ENCODE results near the gene ZNF524.

Gene ZNF524

GRCh38 chr19:55635856-55636440, 35.9 kb downstream of the ZNF524 start:
- no peaks in the 10 kb centered on the region for H3K9me3 Mint-ChIP-seq

GRCh38 chr19:55636723-55637122, 36.6 kb downstream of the ZNF524 start:
- Mint-ChIP-seq H3K27me3 (no peaks in the 10 kb centered on the region), H3K4me1 (peaks cover 65% of the 10 kb centered on the region), H3K9me3 (no peaks in the 10 kb centered on the region), H3K4me3 (peak overlapping the region; percentile 100), H3K36me3 (ENCODE audit: insufficient read depth) (peaks cover 42% of the 10 kb centered on the region), H3K27ac (ENCODE audit: low read depth) (peak overlapping the region; percentile 100)
- DNase-seq (ENCODE audit: low spot score in 2 of 2) (no peak), ATAC-seq (replicated peaks; ENCODE audit: extremely low read depth, poor library complexity, severe bottlenecking) (no peak)

More at GRCh38 chr19:55635856-55636440, 35.9 kb downstream of the ZNF524 start:
- ATAC-seq (replicated peaks; ENCODE audit: extremely low read depth, poor library complexity, severe bottlenecking): no peak
- Mint-ChIP-seq H3K27me3 (no peaks in the 10 kb centered on the region), H3K36me3 (ENCODE audit: insufficient read depth) (peaks cover 41% of the 10 kb centered on the region), H3K4me3 (peak overlapping the region; percentile 100), H3K27ac (ENCODE audit: low read depth) (peak overlapping the region; percentile 100), H3K4me1 (peaks cover 63% of the 10 kb centered on the region)
- no peak for DNase-seq (ENCODE audit: low spot score in 2 of 2)

DNA sequence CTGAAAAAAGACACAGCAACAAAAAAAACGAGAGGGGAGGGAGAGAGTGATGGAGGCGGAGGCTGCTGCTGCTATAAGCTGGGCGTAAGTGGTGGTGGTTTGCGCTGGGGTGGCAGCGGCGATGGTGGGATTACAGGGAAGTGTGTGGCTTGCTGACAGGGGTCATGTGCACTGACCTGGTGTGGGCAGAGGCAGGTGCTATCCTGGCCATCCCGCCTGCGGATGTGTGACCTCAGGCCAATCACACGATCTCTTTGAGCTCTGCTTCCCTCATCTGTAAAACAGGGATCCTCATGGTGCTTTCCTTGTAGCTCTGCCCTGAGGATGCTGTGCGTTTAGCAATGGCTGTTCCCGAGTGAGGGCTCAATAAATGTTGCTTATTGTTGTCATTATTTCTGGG, 37.4 kb downstream of the ZNF524 start:
- Mint-ChIP-seq H3K4me3 (peak overlapping the region; percentile 100), H3K9me3 (no peaks in the 10 kb centered on the region), H3K27me3 (no peaks in the 10 kb centered on the region), H3K4me1 (peaks cover 64% of the 10 kb centered on the region), H3K36me3 (ENCODE audit: insufficient read depth) (peaks cover 43% of the 10 kb centered on the region), H3K27ac (ENCODE audit: low read depth) (peak overlapping the region; percentile 100)
- no peak for ATAC-seq (replicated peaks; ENCODE audit: extremely low read depth, poor library complexity, severe bottlenecking)
- no peak for DNase-seq (ENCODE audit: low spot score in 2 of 2)

GRCh38 chr19:55638864-55639359, 38.8 kb downstream of the ZNF524 start:
- no peak for ATAC-seq (replicated peaks; ENCODE audit: extremely low read depth, poor library complexity, severe bottlenecking)
- peaks cover 50% of the 10 kb centered on the region for H3K36me3 Mint-ChIP-seq (ENCODE audit: insufficient read depth)

GRCh38 chr19:55640043-55640576, 40.0 kb downstream of the ZNF524 start:
- Mint-ChIP-seq H3K27me3 (no peaks in the 10 kb centered on the region), H3K27ac (ENCODE audit: low read depth) (peak overlapping the region; percentile 49), H3K36me3 (ENCODE audit: insufficient read depth) (peaks cover 43% of the 10 kb centered on the region), H3K4me1 (peaks cover 73% of the 10 kb centered on the region), H3K9me3 (no peaks in the 10 kb centered on the region), H3K4me3 (peak overlapping the region; percentile 90)
- ATAC-seq (replicated peaks; ENCODE audit: extremely low read depth, poor library complexity, severe bottlenecking): peak; percentile 44
- peak; percentile 60 to 66 for DNase-seq (ENCODE audit: low spot score in 2 of 2)

More at GRCh38 chr19:55638864-55639359, 38.8 kb downstream of the ZNF524 start:
- Mint-ChIP-seq H3K27me3 (no peaks in the 10 kb centered on the region), H3K4me3 (peak overlapping the region; percentile 39), H3K27ac (ENCODE audit: low read depth) (peak overlapping the region; percentile 20), H3K4me1 (peaks cover 75% of the 10 kb centered on the region), H3K9me3 (no peaks in the 10 kb centered on the region)
- DNase-seq (ENCODE audit: low spot score in 2 of 2): peak in 1 of 2 donors; percentile 39

- DNase-seq (ENCODE audit: low spot score in 2 of 2) (no peak), ATAC-seq (replicated peaks; ENCODE audit: extremely low read depth, poor library complexity, severe bottlenecking) (peak; percentile 21)
- Mint-ChIP-seq H3K9me3 (no peaks in the 10 kb centered on the region), H3K4me3 (peak within 1 kb of the TSS; percentile 90), H3K27me3 (no peaks in the 10 kb centered on the region), H3K27ac (ENCODE audit: low read depth) (peak within 1 kb of the TSS; percentile 74), H3K4me1 (peaks cover 66% of the 10 kb centered on the region), H3K36me3 (ENCODE audit: insufficient read depth) (peaks cover 41% of the 10 kb centered on the region)
These were observed 40.7 kb downstream of the ZNF524 start, which contains the start of gene ZNF580 for GRCh38 chr19:55640577-55641425. Gene ZNF580 (plus strand): TSS chr19:55641002. CDS start chr19:55642509, 1,507 bp downstream.

DNA sequence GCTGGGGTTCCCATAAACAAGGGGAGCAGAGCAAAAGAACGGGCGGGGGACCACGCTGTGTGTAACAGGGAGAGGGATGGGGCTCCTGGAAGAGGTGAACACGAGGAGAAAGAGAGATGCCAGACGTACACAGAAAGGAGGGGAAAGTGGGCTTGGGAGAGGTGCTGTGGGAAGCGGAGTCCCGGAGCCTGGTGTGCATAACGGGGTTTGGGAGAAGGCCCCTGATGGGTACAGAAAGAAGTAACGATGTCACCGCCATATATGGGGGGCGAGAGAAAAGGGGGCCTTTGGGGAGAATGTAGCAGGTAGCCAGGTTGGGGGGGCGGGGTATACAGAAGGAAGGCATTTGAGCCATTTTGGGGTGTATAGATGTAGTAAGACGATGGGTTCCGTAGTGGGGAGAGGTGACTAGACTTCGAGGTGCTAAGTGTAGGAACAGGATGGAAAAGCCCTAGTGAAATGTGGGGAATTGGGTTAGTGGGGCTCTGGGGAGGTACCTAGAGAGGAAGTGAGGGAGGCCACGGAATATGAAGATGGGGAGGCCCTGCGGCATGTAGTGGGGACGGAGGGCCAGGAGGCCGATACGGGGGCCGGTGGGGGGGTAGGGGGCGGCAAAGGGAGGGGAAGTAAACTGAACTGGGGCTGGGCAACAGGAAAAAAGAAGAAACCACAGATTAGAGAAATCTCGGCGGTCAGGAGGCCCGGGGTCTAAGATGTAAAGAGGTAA, 41.5 kb downstream of the ZNF524 start:
- H3K27ac Mint-ChIP-seq (ENCODE audit: low read depth): peak overlapping the region; percentile 74
- ATAC-seq (replicated peaks; ENCODE audit: extremely low read depth, poor library complexity, severe bottlenecking) (no peak), DNase-seq (ENCODE audit: low spot score in 2 of 2) (no peak)
- peaks cover 58% of the 10 kb centered on the region for H3K4me1 Mint-ChIP-seq
- H3K27me3 Mint-ChIP-seq: no peaks in the 10 kb centered on the region
- peaks cover 37% of the 10 kb centered on the region for H3K36me3 Mint-ChIP-seq (ENCODE audit: insufficient read depth)
- no peaks in the 10 kb centered on the region for H3K9me3 Mint-ChIP-seq
- H3K4me3 Mint-ChIP-seq: peak overlapping the region; percentile 90

DNA sequence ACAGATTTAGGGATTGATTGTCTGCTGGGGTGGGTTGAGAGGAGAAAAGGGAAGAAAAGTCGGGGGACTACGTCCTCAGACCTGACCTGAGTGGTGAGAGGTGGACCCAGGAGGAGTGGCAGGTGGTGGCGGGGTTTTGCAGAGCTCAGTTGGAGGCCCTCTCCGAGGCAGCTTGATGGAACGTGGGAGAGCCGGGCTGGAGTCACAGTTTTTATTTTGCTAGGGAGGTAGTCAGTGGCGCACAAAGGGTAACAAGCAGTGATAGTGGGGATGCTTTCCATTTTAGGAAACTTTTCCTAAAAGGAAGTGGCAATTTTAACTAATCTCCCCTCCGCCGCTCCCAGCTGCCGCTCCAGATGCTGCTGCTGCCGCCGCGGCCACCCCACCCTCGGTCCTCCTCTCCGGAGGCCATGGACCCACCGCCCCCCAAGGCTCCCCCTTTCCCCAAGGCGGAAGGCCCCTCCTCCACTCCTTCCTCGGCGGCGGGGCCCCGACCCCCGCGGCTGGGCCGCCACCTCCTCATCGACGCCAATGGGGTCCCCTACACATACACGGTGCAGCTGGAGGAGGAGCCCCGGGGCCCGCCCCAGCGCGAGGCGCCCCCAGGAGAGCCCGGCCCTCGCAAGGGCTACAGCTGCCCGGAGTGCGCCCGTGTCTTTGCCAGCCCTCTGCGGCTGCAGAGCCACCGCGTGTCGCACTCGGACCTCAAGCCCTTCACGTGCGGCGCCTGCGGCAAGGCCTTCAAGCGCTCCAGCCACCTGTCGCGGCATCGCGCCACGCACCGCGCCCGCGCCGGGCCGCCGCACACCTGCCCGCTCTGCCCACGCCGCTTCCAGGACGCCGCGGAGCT, 42.3 kb downstream of the ZNF524 start:
- peak overlapping the region; percentile 90 for H3K4me3 Mint-ChIP-seq
- peak overlapping the region; percentile 84 for H3K27ac Mint-ChIP-seq (ENCODE audit: low read depth)
- DNase-seq (ENCODE audit: low spot score in 2 of 2): no peak
- H3K27me3 Mint-ChIP-seq: no peaks in the 10 kb centered on the region
- peaks cover 34% of the 10 kb centered on the region for H3K36me3 Mint-ChIP-seq (ENCODE audit: insufficient read depth)
- no peak for ATAC-seq (replicated peaks; ENCODE audit: extremely low read depth, poor library complexity, severe bottlenecking)
- H3K9me3 Mint-ChIP-seq: no peaks in the 10 kb centered on the region
- H3K4me1 Mint-ChIP-seq: peaks cover 54% of the 10 kb centered on the region

DNA sequence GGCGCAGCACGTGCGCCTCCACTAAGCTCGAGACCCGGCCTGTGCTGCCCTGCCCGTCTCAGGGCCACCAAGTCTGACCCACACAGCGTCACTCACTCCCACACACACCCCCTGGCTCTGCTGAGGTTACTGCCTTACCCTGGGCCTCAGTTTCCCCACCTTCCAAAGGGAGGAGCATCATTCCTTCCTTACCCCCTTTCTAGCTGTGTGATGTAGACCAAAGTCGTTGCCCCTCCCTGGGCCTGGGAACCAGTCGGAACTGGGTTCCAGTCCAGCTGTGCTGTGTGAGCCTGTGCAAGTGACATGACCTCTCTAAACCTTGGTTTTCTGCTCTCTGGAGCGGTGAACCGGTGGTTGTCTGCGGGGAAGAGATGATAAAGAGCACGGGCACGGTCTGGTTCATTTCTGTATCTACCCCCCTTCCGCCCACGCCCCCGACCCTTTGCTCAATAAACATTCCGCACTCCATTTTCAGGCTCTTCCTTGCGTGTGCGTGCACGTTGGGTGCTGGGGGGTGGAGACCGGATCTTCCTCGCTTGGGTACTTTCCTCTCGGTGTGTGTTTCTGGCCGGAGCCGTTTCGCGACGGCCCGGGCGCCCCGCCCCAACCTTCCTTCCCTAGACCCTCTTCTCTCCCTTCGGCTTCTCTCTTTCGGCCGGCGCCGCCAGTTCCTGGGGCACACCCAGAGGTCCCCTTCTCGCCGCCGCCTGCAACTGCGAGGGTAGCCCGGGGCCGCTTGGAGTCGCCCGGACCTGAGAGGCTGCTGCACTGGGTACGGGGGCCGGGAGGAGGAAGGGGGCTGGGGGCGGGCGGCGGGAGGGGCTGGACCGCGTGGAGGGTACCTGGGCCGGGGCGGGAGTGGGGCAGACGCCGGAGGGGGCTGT, 43.2 kb downstream of the ZNF524 start, which contains the start of gene ZNF581:
ZNF581 (plus strand) TSS at position 647 of the 884 bp plus-strand sequence. CDS start 923 bp downstream, outside the sequence.
- Mint-ChIP-seq H3K27ac (ENCODE audit: low read depth) (peak within 1 kb of the TSS; percentile 84), H3K27me3 (no peaks in the 10 kb centered on the region), H3K36me3 (ENCODE audit: insufficient read depth) (peaks cover 31% of the 10 kb centered on the region), H3K4me1 (peaks cover 50% of the 10 kb centered on the region), H3K4me3 (peak within 1 kb of the TSS; percentile 90), H3K9me3 (no peaks in the 10 kb centered on the region)
- ATAC-seq (replicated peaks; ENCODE audit: extremely low read depth, poor library complexity, severe bottlenecking) (peak; percentile 50), DNase-seq (ENCODE audit: low spot score in 2 of 2) (peak; percentile 66)

DNA sequence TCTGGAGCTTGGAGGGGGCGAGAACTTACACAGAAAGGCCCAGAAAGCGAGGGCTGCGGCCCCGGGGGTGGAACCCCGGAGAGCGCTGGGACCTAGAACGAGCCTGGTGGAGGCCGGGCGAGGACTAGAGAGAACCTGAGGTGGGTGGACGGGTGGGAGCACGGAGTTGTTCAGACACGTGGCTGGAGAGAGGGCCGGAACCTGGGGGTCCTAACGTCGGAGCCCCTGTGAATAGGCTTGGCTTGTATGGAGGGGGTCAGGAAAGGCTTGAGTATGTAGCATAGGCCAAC, 43.7 kb downstream of the ZNF524 start:
- Mint-ChIP-seq H3K4me3 (peak overlapping the region; percentile 90), H3K36me3 (ENCODE audit: insufficient read depth) (peaks cover 32% of the 10 kb centered on the region), H3K27me3 (peaks cover 2% of the 10 kb centered on the region), H3K27ac (ENCODE audit: low read depth) (peak overlapping the region; percentile 84), H3K9me3 (no peaks in the 10 kb centered on the region), H3K4me1 (peaks cover 52% of the 10 kb centered on the region)
- DNase-seq (ENCODE audit: low spot score in 2 of 2) (no peak), ATAC-seq (replicated peaks; ENCODE audit: extremely low read depth, poor library complexity, severe bottlenecking) (no peak)
